A673 (cell line): ENCODE measurements around the gene UBE2R2. TPM values are rescaled to one million over a fixed set of nuclear protein-coding genes. Genes with fewer than 3 reads are reported as not detected.

Experiments used
- BruUV-seq: library from RNA; stranded (reverse); fragments of 400-500 nt; replicated peaks from 2 replicates; lab custom pipeline; 2021; lab: Mats Ljungman, UMichigan
- CTCF ChIA-PET: fragments of 300-600 bp; sonication (Branson Sonifier 250); formaldehyde crosslinking; loops from one replicate; lab custom pipeline; 2022; ENCODE audit warnings: antibody characterized with exemption; lab: Charles Lee
- POLR2A ChIA-PET: fragments of 300-600 bp; sonication (Branson Sonifier 250); formaldehyde crosslinking; loops from one replicate; lab custom pipeline; 2022; ENCODE audit warnings: antibody characterized with exemption; ENCODE audit not compliant: low non-redundant PET; lab: Charles Lee
- DNase-seq: peaks from one replicate; pipeline ENCODE4 v3.0.0-alpha.2; 2015; ENCODE audit warnings: low spot score
- H3K27ac ChIP-seq: fragments of 200-600 bp; sonication (generic); 2 replicates; pipeline ENCODE4 v1.5.1; 2016; ENCODE audit warnings: mixed run types, low read depth, mild to moderate bottlenecking, mixed read lengths, antibody characterized with exemption, low read length; ENCODE audit not compliant: poor library complexity, severe bottlenecking
- H3K27me3 ChIP-seq: fragments of 200-600 bp; sonication (generic); replicated peaks from 2 replicates; pipeline ENCODE4 v1.6.1; 2017; ENCODE audit warnings: mixed run types, low read depth, mild to moderate bottlenecking, mixed read lengths, antibody characterized with exemption, low read length; ENCODE audit not compliant: insufficient read depth, poor library complexity
- H3K36me3 ChIP-seq: fragments of 200-600 bp; sonication (generic); 2 replicates; pipeline ENCODE4 v1.6.1; 2016; ENCODE audit warnings: mixed run types, mild to moderate bottlenecking, mixed read lengths, antibody characterized with exemption, low read length; ENCODE audit not compliant: insufficient read depth, poor library complexity, severe bottlenecking
- H3K4me1 ChIP-seq: fragments of 200-600 bp; sonication (generic); 2 replicates; pipeline ENCODE4 v1.6.1; 2017; ENCODE audit warnings: mixed run types, mild to moderate bottlenecking, mixed read lengths, antibody characterized with exemption, low read length; ENCODE audit not compliant: insufficient read depth, poor library complexity, severe bottlenecking
- H3K4me3 ChIP-seq: fragments of 200-600 bp; sonication (generic); 2 replicates; pipeline ENCODE4 v1.5.1; 2016; ENCODE audit warnings: low read depth, mixed run types, mild to moderate bottlenecking, mixed read lengths, low read length; ENCODE audit not compliant: poor library complexity, severe bottlenecking
- H3K9me3 ChIP-seq: fragments of 200-600 bp; sonication (generic); 2 replicates; pipeline ENCODE4 v1.6.1; 2016; ENCODE audit warnings: mixed run types, low read depth, mild to moderate bottlenecking, mixed read lengths, antibody characterized with exemption, low read length; ENCODE audit not compliant: poor library complexity, severe bottlenecking
- EZH2 ChIP-seq: fragments of 200-600 bp; sonication (generic); IDR thresholded peaks from 2 replicates; pipeline ENCODE4 v1.6.1; 2017; ENCODE audit warnings: borderline replicate concordance, low read depth, mild to moderate bottlenecking, mixed read lengths, antibody characterized with exemption, low read length; ENCODE audit not compliant: poor library complexity, severe bottlenecking
- intact Hi-C: fragments of 100-400 bp; cut with micrococcal nuclease; formaldehyde crosslinking; loops from one replicate; pipeline ENCODE4 v1.10.0; 2022; ENCODE audit not compliant: unreplicated experiment
- total RNA-seq: library from RNA; stranded (reverse); gene quantifications from 2 replicates; pipeline ENCODE4 v1.2.3, GENCODE V29; 2021
- TF ChIP-seq, protein P1 (sequence below): fragments of 300-800, 200-600 bp; sonication (generic); conservative IDR thresholded peaks from 2 replicates; pipeline ENCODE4 v1.5.1; 2017; ENCODE audit warnings: low read depth, mild to moderate bottlenecking, antibody characterized with exemption, low read length, moderate library complexity, mixed read lengths

UBE2R2 gene
- total RNA-seq, 1 experiment from 2014 or later, result 49.2 TPM

DNA sequence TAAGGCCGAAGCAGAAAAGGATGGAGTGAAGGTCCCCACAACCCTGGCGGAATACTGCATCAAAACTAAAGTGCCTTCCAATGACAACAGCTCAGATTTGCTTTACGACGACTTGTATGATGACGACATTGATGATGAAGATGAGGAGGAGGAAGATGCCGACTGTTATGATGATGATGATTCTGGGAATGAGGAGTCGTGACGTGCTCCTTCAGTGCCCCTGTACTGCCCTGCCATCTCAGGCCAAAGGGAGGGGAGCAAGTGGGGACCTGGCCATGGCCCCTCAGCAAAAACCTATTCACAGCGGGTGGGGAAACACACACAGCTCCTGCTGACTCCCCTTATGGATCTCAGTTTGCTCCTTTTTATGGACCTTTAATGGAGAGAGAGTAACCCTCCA is 100.1 kb downstream of the UBE2R2 start:
- Histone ChIP-seq H3K27me3 (no peaks in the 10 kb centered on the region), H3K27ac (no peak overlapping the region), H3K9me3 (no peaks in the 10 kb centered on the region), H3K4me3 (no peak overlapping the region), H3K4me1 (no peaks in the 10 kb centered on the region), H3K36me3 (peaks cover 73% of the 10 kb centered on the region)
- no TSS peak for BruUV-seq
- ChIA-PET POLR2A (no interaction called here), CTCF (no interaction called here)
- no peak for DNase-seq
- TF ChIP-seq EZH2, result no peak
- TF ChIP-seq, protein P1, sequence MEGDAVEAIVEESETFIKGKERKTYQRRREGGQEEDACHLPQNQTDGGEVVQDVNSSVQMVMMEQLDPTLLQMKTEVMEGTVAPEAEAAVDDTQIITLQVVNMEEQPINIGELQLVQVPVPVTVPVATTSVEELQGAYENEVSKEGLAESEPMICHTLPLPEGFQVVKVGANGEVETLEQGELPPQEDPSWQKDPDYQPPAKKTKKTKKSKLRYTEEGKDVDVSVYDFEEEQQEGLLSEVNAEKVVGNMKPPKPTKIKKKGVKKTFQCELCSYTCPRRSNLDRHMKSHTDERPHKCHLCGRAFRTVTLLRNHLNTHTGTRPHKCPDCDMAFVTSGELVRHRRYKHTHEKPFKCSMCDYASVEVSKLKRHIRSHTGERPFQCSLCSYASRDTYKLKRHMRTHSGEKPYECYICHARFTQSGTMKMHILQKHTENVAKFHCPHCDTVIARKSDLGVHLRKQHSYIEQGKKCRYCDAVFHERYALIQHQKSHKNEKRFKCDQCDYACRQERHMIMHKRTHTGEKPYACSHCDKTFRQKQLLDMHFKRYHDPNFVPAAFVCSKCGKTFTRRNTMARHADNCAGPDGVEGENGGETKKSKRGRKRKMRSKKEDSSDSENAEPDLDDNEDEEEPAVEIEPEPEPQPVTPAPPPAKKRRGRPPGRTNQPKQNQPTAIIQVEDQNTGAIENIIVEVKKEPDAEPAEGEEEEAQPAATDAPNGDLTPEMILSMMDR, result no peak
- intact Hi-C loops, result no loop called here

DNA sequence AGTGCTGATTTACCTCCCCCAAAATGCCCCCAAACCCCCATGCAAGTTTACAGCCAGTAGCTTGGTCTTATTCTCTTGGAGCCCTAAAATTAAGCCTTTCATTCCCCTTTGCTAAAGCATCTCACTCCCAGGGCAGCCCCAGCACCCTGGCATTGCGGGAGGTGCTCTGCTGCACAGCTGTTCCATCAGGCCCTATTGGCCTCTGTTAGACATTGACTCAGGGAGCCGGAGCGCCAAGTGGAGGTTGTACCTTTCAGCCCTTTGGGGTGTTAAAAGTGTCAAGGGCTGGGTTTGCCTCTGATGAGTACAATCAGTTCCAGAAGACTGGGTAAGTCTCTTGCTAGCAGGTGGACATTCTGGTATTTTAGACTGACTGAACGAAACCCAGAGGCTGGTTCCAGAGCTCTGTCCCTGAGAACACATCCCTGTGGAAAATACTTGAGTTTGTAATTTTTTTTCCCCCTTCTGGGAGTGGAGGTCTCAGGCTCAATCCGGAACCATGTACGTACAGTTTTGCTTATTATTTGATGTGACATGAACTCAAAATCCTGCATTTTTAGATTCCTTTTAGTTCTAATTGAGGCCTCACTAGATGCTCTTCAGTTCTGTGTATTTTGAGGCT is 102.4 kb downstream of the UBE2R2 start:
- H3K27ac ChIP-seq, result peak overlapping the region; percentile 2
- no peaks in the 10 kb centered on the region for H3K9me3 ChIP-seq
- H3K36me3 ChIP-seq, result peaks cover 81% of the 10 kb centered on the region
- intact Hi-C loops, result no loop called here
- no TSS peak for BruUV-seq
- POLR2A ChIA-PET, result no interaction called here
- CTCF ChIA-PET, result no interaction called here
- no peak overlapping the region for H3K4me3 ChIP-seq
- H3K27me3 ChIP-seq, result no peaks in the 10 kb centered on the region
- no peak for TF ChIP-seq EZH2
- TF ChIP-seq, protein P1, result no peak
- no peak for DNase-seq
- H3K4me1 ChIP-seq, result no peaks in the 10 kb centered on the region

DNA sequence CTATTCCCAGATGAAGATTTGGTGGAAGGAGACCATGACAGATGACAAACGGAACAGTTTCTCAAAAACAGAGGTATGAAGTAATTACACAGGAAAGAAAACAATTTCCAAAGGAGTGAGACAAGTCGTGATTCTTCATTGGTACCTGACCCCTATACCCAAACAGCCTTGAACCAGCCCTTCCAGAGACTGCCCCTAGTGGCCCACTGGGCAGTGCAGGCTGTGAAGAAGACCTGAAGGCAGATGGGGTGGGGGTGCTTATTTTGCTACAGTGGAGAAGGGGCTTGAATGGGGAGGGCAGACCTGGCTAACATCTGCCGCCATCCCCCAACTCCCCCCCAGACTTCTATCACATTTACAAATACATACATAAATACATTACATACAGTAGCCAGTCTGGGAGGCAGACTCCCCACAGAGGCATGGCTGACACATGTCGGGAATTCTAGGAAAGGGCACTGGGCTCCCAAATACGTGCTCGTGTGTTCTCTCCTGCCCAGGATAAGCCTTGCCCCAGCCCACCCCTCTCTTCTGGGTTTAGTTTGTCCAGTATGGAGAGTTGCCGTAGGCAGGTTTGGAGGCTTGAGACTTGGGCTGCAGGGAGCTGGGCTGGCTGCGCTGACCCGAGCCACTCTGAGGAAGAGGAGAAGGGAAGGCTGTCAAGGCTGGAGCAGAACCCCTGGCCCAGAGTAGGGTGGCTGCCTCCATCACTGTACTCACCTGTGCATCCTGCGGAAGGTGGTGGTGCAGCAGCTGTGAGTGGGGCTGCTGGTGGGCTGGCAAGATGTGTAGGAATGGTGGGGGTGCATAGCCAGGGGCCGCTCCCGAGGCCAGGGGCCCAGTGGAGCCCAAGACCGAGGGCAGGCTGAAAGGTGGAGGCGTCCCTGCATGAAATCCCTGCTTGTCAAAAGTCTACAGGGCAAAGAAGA is 105.3 kb downstream of the UBE2R2 start:
- H3K27ac ChIP-seq, result no peak overlapping the region
- TF ChIP-seq EZH2, result no peak
- TF ChIP-seq, protein P1, result peak; percentile 82
- POLR2A ChIA-PET, result no interaction called here
- H3K36me3 ChIP-seq, result peaks cover 96% of the 10 kb centered on the region
- no peaks in the 10 kb centered on the region for H3K27me3 ChIP-seq
- H3K9me3 ChIP-seq, result no peaks in the 10 kb centered on the region
- no peak overlapping the region for H3K4me3 ChIP-seq
- CTCF ChIA-PET, result no interaction called here
- intact Hi-C loops, result no loop called here
- H3K4me1 ChIP-seq, result no peaks in the 10 kb centered on the region
- BruUV-seq, result TSS peak; percentile 49
- peak; percentile 44 for DNase-seq
